GM12892 (cell line): ENCODE data around the gene CAD.

ENCODE experiments used
- POLR2A ChIP-seq: IDR thresholded peaks from 2 replicates; pipeline ENCODE4 v1.6.1; 2011; ENCODE audit warnings: low read depth, low read length, control low read depth
- POLR2AphosphoS5 ChIP-seq: IDR thresholded peaks from 2 replicates; pipeline ENCODE4 v1.6.1; 2011; ENCODE audit warnings: low read depth, low read length, control low read depth

DNA sequence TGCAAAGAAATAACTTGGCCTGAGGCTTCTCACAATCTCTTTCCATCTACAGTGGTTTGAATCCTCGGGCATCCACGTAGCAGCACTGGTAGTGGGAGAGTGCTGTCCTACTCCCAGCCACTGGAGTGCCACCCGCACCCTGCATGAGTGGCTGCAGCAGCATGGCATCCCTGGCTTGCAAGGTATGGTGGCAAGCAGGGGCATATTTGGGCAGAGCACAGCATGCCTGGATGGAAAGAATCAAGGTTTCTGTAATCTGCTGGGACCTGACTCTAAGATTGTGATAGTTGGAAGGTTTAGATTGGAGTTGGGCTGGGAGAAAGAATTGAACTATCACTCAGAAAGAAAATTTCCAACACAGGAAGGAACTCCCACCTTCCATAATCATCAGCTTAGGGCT, 4.0 kb downstream of the CAD start:
- TF ChIP-seq POLR2A, result no peak
- no peak for TF ChIP-seq POLR2AphosphoS5
